Suprapubic skin (tissue), 4 donors: ENCODE measurements around the gene COX4I1. TPM values are rescaled to one million over a fixed set of nuclear protein-coding genes. Genes with fewer than 3 reads are reported as not detected.
"Not testable (repeated sequence)": the region's sequence is repeated elsewhere in the genome, so short reads cannot be mapped to it uniquely, and the experiment has no call there.

Experiments used
- DNase-seq, 2 donors: peaks; one replicate each; pipeline ENCODE4 v3.0.0-alpha.2; 2019; ENCODE audit warnings: low spot score in 2 of 2
- H3K27ac ChIP-seq: fragments of 200-600 bp; sonication (generic); one replicate; pipeline ENCODE4 v1.5.1; 2019
- H3K27me3 ChIP-seq: fragments of 200-600 bp; sonication (generic); one replicate; pipeline ENCODE4 v1.5.1; 2019
- H3K36me3 ChIP-seq: fragments of 200-600 bp; sonication (generic); one replicate; pipeline ENCODE4 v1.5.1; 2019
- H3K4me1 ChIP-seq: fragments of 200-600 bp; sonication (generic); one replicate; pipeline ENCODE4 v1.5.1; 2019
- H3K4me3 ChIP-seq: fragments of 200-600 bp; sonication (generic); one replicate; pipeline ENCODE4 v1.5.1; 2019; ENCODE audit warnings: mild to moderate bottlenecking
- H3K9me3 ChIP-seq: fragments of 200-600 bp; sonication (generic); one replicate; pipeline ENCODE4 v1.5.1; 2019
- CTCF ChIP-seq, 2 donors: fragments of 200-600 bp in 1 of 2; fragments of 450-650 bp in 1 of 2; sonication (generic) in 1 of 2; IDR thresholded peaks; one replicate each; pipeline ENCODE4 v1.5.1; 2016 to 2019; ENCODE audit warnings: antibody characterized with exemption in 2 of 2, mild to moderate bottlenecking in 1 of 2, moderate library complexity in 1 of 2
- EP300 ChIP-seq: sonication (generic); formaldehyde crosslinking; IDR thresholded peaks from one replicate; pipeline ENCODE4 v1.6.1; 2017; ENCODE audit warnings: antibody characterized with exemption
- POLR2A ChIP-seq, 2 donors: fragments of 450-650 bp; IDR thresholded peaks; one replicate each; pipeline ENCODE4 v1.6.1; 2017; ENCODE audit warnings: antibody characterized with exemption in 2 of 2, mild to moderate bottlenecking in 2 of 2, moderate library complexity in 2 of 2
- POLR2AphosphoS5 ChIP-seq, 3 donors: sonication (generic); formaldehyde crosslinking; IDR thresholded peaks; one replicate each; pipeline ENCODE4 v1.6.1; 2017; ENCODE audit warnings: antibody characterized with exemption in 3 of 3
- WGBS: methylation state at CpG from one replicate; pipeline ENCODE4 v1.1.5; 2018; 5-methylcytosine and 5-hydroxymethylcytosine counted together
- total RNA-seq, 4 donors: library from RNA; depleted of rRNA; stranded (reverse); fragments of >200 nt; gene quantifications; one replicate each; pipeline ENCODE4 v1.1.0, GENCODE V29; 2016

The COX4I1 gene
- total RNA-seq, 4 donors from 2014 or later = 369 to 505 (median 459) TPM

GRCh38 chr16:85810742-85811115 is 11.2 kb downstream of the COX4I1 start:
- WGBS = 79% methylated on average over 7 of the region's 7 CpGs
- Histone ChIP-seq H3K9me3 (no peaks in the 10 kb centered on the region), H3K4me1 (no peaks in the 10 kb centered on the region), H3K36me3 (peaks cover 16% of the 10 kb centered on the region), H3K27me3 (peaks cover 29% of the 10 kb centered on the region), H3K4me3 (no peak overlapping the region), H3K27ac (no peak overlapping the region)
- no peak for DNase-seq
- no peak for TF ChIP-seq EP300
- no peak for TF ChIP-seq CTCF (IDR thresholded peaks at IDR 0.05)
- no peak for TF ChIP-seq POLR2A (IDR thresholded peaks at IDR 0.05)
- TF ChIP-seq POLR2AphosphoS5 (IDR thresholded peaks at IDR 0.05) = no peak

GRCh38 chr16:85812031-85812807 is 12.7 kb downstream of the COX4I1 start:
- Histone ChIP-seq H3K27ac (no peak overlapping the region), H3K4me1 (no peaks in the 10 kb centered on the region), H3K9me3 (no peaks in the 10 kb centered on the region), H3K4me3 (no peak overlapping the region), H3K27me3 (peaks cover 32% of the 10 kb centered on the region), H3K36me3 (peaks cover under 1% of the 10 kb centered on the region)
- TF ChIP-seq POLR2A (IDR thresholded peaks at IDR 0.05) (no peak), POLR2AphosphoS5 (IDR thresholded peaks at IDR 0.05) (no peak), CTCF (IDR thresholded peaks at IDR 0.05) (no peak), EP300 (no peak)
- WGBS = 38% methylated on average over 30 of the region's 37 CpGs
- no peak for DNase-seq

GRCh38 chr16:85812811-85813700 is 13.6 kb downstream of the COX4I1 start:
- no peak overlapping the region for H3K27ac ChIP-seq
- no peak overlapping the region for H3K4me3 ChIP-seq
- no peak for DNase-seq
- H3K4me1 ChIP-seq = no peaks in the 10 kb centered on the region
- H3K36me3 ChIP-seq = no peaks in the 10 kb centered on the region
- H3K27me3 ChIP-seq = peaks cover 36% of the 10 kb centered on the region
- no peaks in the 10 kb centered on the region for H3K9me3 ChIP-seq
- 82% methylated on average over 20 of the region's 20 CpGs for whole genome bisulfite sequencing
- TF ChIP-seq POLR2A (IDR thresholded peaks at IDR 0.05) (no peak), EP300 (no peak), CTCF (IDR thresholded peaks at IDR 0.05) (no peak), POLR2AphosphoS5 (IDR thresholded peaks at IDR 0.05) (no peak)

- TF ChIP-seq CTCF (IDR thresholded peaks at IDR 0.05) = no peak
- TF ChIP-seq EP300 = no peak
- TF ChIP-seq POLR2AphosphoS5 (IDR thresholded peaks at IDR 0.05) = no peak
- no peak for TF ChIP-seq POLR2A (IDR thresholded peaks at IDR 0.05)
- 84% methylated on average over 14 of the region's 14 CpGs for WGBS
- peaks cover 40% of the 10 kb centered on the region for H3K27me3 ChIP-seq
- H3K4me3 ChIP-seq = no peak overlapping the region
- H3K27ac ChIP-seq = no peak overlapping the region
- no peak for DNase-seq
- no peaks in the 10 kb centered on the region for H3K9me3 ChIP-seq
- H3K4me1 ChIP-seq = peaks cover 2% of the 10 kb centered on the region
- no peaks in the 10 kb centered on the region for H3K36me3 ChIP-seq
These were observed 16.7 kb downstream of the COX4I1 start for GRCh38 chr16:85816159-85816558.

- 85% methylated on average over 6 of the region's 6 CpGs for WGBS
- not testable (repeated sequence) for H3K4me3 ChIP-seq, H3K36me3 ChIP-seq, H3K4me1 ChIP-seq, DNase-seq, H3K9me3 ChIP-seq, H3K27ac ChIP-seq
- H3K27me3 ChIP-seq = peaks cover 35% of the 10 kb centered on the region
These were observed 17.7 kb downstream of the COX4I1 start for GRCh38 chr16:85817195-85817594.
